HepG2 (cell line): ENCODE results near the gene PEAK3. TPM values are rescaled to one million over a fixed set of nuclear protein-coding genes. Genes with fewer than 3 reads are reported as not detected.
A peak's percentile ranks its signal among the peaks of the same experiment; 100 is the strongest.

ENCODE experiments used
- CC2D1A ChIP-seq: sonication (generic); formaldehyde crosslinking; IDR thresholded peaks from 2 replicates; pipeline ENCODE4 v1.8.1; 2023; ENCODE audit warnings: mild to moderate bottlenecking, missing genetic modification reagents
- E2F1 ChIP-seq: sonication (generic); formaldehyde crosslinking; IDR thresholded peaks from 2 replicates; pipeline ENCODE4 v1.5.0; 2020; ENCODE audit warnings: missing genetic modification reagents
- HNF4G ChIP-seq, 2 experiments: sonication (generic) in 1 of 2; formaldehyde crosslinking in 1 of 2; IDR thresholded peaks; 2 replicates each; pipeline versions ENCODE4 v1.4.0 to v1.6.1; 2011 to 2020; ENCODE audit warnings: borderline replicate concordance in 2 of 2, low read depth in 2 of 2, mild to moderate bottlenecking in 2 of 2, low read length in 1 of 2, missing genetic modification reagents in 1 of 2, moderate library complexity in 1 of 2
- KLF13 ChIP-seq: sonication (generic); formaldehyde crosslinking; IDR thresholded peaks from 2 replicates; pipeline ENCODE4 v1.4.0; 2020; ENCODE audit warnings: mild to moderate bottlenecking, missing genetic modification reagents
- MEIS1 ChIP-seq: sonication (generic); formaldehyde crosslinking; IDR thresholded peaks from 2 replicates; pipeline ENCODE4 v1.9.0; 2021; ENCODE audit warnings: mild to moderate bottlenecking, missing genetic modification reagents, moderate library complexity, borderline replicate concordance
- MXD1 ChIP-seq: sonication (generic); formaldehyde crosslinking; IDR thresholded peaks from 2 replicates; pipeline ENCODE4 v1.4.0; 2020; ENCODE audit warnings: mild to moderate bottlenecking, missing genetic modification reagents
- NFAT5 ChIP-seq: sonication (generic); formaldehyde crosslinking; IDR thresholded peaks from 2 replicates; pipeline ENCODE4 v1.4.0; 2020; ENCODE audit warnings: missing genetic modification reagents
- NKX3-1 ChIP-seq: sonication (generic); formaldehyde crosslinking; IDR thresholded peaks from 2 replicates; pipeline ENCODE4 v1.5.0; 2020; ENCODE audit warnings: missing genetic modification reagents
- NR2C2 ChIP-seq: sonication (generic); formaldehyde crosslinking; IDR thresholded peaks from 2 replicates; pipeline ENCODE4 v1.4.0; 2020; ENCODE audit warnings: missing genetic modification reagents, mild to moderate bottlenecking, moderate library complexity, borderline replicate concordance
- SATB2 ChIP-seq: sonication (generic); formaldehyde crosslinking; IDR thresholded peaks from 2 replicates; pipeline ENCODE4 v1.5.0; 2020; ENCODE audit warnings: missing genetic modification reagents
- SCMH1 ChIP-seq: sonication (generic); formaldehyde crosslinking; IDR thresholded peaks from 2 replicates; pipeline ENCODE4 v1.9.0; 2021; ENCODE audit warnings: missing genetic modification reagents, mild to moderate bottlenecking, borderline replicate concordance
- TAF1 ChIP-seq: sonication (generic); formaldehyde crosslinking; IDR thresholded peaks from 2 replicates; pipeline ENCODE4 v1.4.0; 2020; ENCODE audit warnings: missing genetic modification reagents
- ZNF30 ChIP-seq: sonication (generic); formaldehyde crosslinking; IDR thresholded peaks from 2 replicates; pipeline ENCODE4 v1.5.0; 2020; ENCODE audit warnings: mild to moderate bottlenecking, missing genetic modification reagents
- ZNF670 ChIP-seq: sonication (generic); formaldehyde crosslinking; IDR thresholded peaks from 2 replicates; pipeline ENCODE4 v1.8.0; 2022; ENCODE audit warnings: mild to moderate bottlenecking, missing genetic modification reagents, borderline replicate concordance
- ZNF687 ChIP-seq: sonication (generic); formaldehyde crosslinking; IDR thresholded peaks from 2 replicates; pipeline ENCODE4 v1.5.1; 2020; ENCODE audit warnings: mild to moderate bottlenecking, missing genetic modification reagents, moderate library complexity
- ZNF773 ChIP-seq: sonication (generic); formaldehyde crosslinking; IDR thresholded peaks from 2 replicates; pipeline ENCODE4 v1.4.0; 2020; ENCODE audit warnings: missing genetic modification reagents, borderline replicate concordance
- polyA plus RNA-seq, 8 experiments: library from polyadenylated mRNA; depleted of rRNA in 3 of 8; stranded (reverse) in 7 of 8; unstranded in 1 of 8; fragments of >200 nt; fragmentation: Illumina TruSeq in 4 of 8; extraction: Trizol in 4 of 8; gene quantifications; 2 replicates each; pipeline versions ENCODE4 v1.2.1 to v1.2.3, GENCODE V29; 2011 to 2016; ENCODE audit warnings: low read depth in 4 of 8, missing spikeins in 1 of 8, mixed read lengths in 1 of 8; ENCODE audit not compliant: insufficient read depth in 1 of 8
- total RNA-seq, 5 experiments: library from RNA; depleted of rRNA; stranded (reverse); fragments of >200 nt; fragmentation: Illumina TruSeq; extraction: Trizol; gene quantifications; 2 replicates each; pipeline ENCODE4 v1.2.3, GENCODE V29; 2016; ENCODE audit warnings: low read depth in 1 of 5

The PEAK3 gene
- total and polyA plus RNA-seq, 2 of the 13 experiments (the other 11 are each of a cell fraction or from before 2014, with no cell fraction given), result not detected

- 0 out of 2 replicates have a peak, but pooled peaks have one; percentile 68 for TF ChIP-seq ZNF30 (CRISPR knock-in tag)
- no peak; the same call in 1 of the 2 replicates for TF ChIP-seq MEIS1
- no peak for TF ChIP-seq HNF4G (IDR thresholded peaks at IDR 0.05; ENCODE audit: borderline replicate concordance, low read depth, low read length)
- TF ChIP-seq HNF4G (CRISPR knock-in tag; IDR thresholded peaks at IDR 0.05; ENCODE audit: borderline replicate concordance, low read depth), result 0 out of 2 replicates have a peak, but pooled peaks have one; percentile 20
- TF ChIP-seq CC2D1A (CRISPR knock-in tag), result no peak
- TF ChIP-seq MXD1, result peak; percentile 39; the same call in 1 of the 2 replicates
- peak; percentile 89; the same call in 1 of the 2 replicates for TF ChIP-seq NFAT5
- TF ChIP-seq NKX3-1, result peak; percentile 78; the same call in 1 of the 2 replicates
- TF ChIP-seq E2F1 (CRISPR knock-in tag), result peak; percentile 61; the same call in 1 of the 2 replicates
- TF ChIP-seq ZNF670, result no peak
- peak; percentile 97 for TF ChIP-seq ZNF687 (CRISPR knock-in tag)
- TF ChIP-seq TAF1 (CRISPR knock-in tag), result no peak
- peak; percentile 90 for TF ChIP-seq SATB2 (CRISPR knock-in tag)
- no peak for TF ChIP-seq NR2C2
- TF ChIP-seq ZNF773 (CRISPR knock-in tag), result 0 out of 2 replicates have a peak, but pooled peaks have one; percentile 70
- TF ChIP-seq KLF13, result peak; percentile 76; the same call in 1 of the 2 replicates
- TF ChIP-seq SCMH1 (CRISPR knock-in tag), result no peak
Observed at GRCh38 chr19:2252797-2253105, 29.2 kb downstream of the PEAK3 start (continued).
